ENCODE measurements around the gene FLNB.
A peak's percentile ranks its signal among the peaks of the same experiment; 100 is the strongest.

The FLNB gene

DNA sequence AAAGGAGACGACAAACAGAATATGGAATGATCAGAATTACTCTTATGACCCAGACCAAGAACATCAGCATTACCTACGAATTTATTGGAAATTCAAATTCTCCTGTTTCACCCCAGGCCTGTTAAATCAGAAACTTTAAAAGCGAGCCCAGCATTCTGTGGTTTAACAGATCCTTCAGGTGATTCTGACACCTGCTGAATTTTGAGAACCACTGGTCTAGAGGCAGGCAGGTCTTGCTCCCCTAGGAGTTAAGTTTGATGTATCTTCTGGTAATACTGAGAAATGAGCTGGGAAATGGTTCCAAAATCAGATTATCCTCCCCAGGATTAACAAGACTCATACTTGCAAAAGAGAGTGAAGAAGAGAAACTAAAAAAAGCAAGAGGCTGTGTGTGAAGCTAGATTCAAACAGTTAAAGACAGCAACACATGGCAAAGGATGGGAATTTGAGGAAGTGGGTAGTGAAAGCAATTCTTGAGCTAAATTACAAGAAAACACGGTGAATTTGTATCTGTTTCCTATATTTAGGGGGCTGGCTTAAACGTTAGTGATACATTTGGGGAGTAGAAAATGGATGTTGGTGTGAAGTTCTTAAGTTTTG is 66.0 kb downstream of the FLNB start:
- no peaks in the 10 kb centered on the region for H3K9me3 ChIP-seq (ENCODE audit: insufficient read depth, low read depth, low read length)
- peaks cover 20% of the 10 kb centered on the region for H3K4me1 ChIP-seq (ENCODE audit: insufficient read depth, low read length, poor library complexity, severe bottlenecking)
- H3K27me3 ChIP-seq (ENCODE audit: insufficient read depth, low read length, poor library complexity, severe bottlenecking): no peaks in the 10 kb centered on the region
- H4K20me1 ChIP-seq (ENCODE audit: insufficient read depth, low read length, poor library complexity, severe bottlenecking): no peaks in the 10 kb centered on the region
- H3K36me3 ChIP-seq (ENCODE audit: insufficient read depth, low read length): peaks cover 24% of the 10 kb centered on the region; the same call in 1 of the 2 replicates
- H3K9ac ChIP-seq (ENCODE audit: low read depth, low read length, poor library complexity, severe bottlenecking): no peak overlapping the region
- no peak overlapping the region for H3K4me3 ChIP-seq (ENCODE audit: low read length, poor library complexity, severe bottlenecking)
- no peak overlapping the region for H2AFZ ChIP-seq (ENCODE audit: low read length)
- TF ChIP-seq, protein P1, sequence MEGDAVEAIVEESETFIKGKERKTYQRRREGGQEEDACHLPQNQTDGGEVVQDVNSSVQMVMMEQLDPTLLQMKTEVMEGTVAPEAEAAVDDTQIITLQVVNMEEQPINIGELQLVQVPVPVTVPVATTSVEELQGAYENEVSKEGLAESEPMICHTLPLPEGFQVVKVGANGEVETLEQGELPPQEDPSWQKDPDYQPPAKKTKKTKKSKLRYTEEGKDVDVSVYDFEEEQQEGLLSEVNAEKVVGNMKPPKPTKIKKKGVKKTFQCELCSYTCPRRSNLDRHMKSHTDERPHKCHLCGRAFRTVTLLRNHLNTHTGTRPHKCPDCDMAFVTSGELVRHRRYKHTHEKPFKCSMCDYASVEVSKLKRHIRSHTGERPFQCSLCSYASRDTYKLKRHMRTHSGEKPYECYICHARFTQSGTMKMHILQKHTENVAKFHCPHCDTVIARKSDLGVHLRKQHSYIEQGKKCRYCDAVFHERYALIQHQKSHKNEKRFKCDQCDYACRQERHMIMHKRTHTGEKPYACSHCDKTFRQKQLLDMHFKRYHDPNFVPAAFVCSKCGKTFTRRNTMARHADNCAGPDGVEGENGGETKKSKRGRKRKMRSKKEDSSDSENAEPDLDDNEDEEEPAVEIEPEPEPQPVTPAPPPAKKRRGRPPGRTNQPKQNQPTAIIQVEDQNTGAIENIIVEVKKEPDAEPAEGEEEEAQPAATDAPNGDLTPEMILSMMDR (conservative IDR thresholded peaks at IDR 0.05; ENCODE audit: low read length): no peak
- no peak for TF ChIP-seq EZH2phosphoT487 (IDR thresholded peaks at IDR 0.05; ENCODE audit: borderline replicate concordance)
- no peaks in the 10 kb centered on the region for H3F3A ChIP-seq (ENCODE audit: low read depth)
- no peaks in the 10 kb centered on the region; the same call in 1 of the 2 replicates for H3K79me2 ChIP-seq (ENCODE audit: insufficient read depth, low read length)
- H3K9me2 ChIP-seq (replicated peaks; ENCODE audit: low read depth, low read length): no peaks in the 10 kb centered on the region
- peak overlapping the region; percentile 14 for H3K4me2 ChIP-seq (ENCODE audit: low read depth, low read length, poor library complexity, severe bottlenecking)

DNA sequence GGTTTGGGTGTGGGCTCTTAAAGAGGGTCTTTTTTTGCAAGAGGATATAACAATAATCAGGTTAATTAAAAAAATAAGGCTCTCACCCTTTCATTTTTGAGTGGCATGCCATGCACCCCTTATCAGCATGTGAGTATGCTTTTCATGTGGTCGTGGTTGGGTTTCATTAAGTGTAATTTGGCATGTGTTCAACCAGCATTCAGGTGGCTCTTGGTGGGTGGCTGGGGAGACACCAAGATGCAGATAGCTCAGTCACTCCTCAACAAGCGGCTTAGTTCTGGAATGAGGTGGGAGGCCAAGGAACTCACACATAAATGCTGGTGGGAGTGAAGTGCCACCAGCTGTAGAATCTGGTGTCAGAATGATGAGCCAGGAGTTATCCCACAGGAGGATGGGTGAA is 66.8 kb downstream of the FLNB start:
- H4K20me1 ChIP-seq (ENCODE audit: insufficient read depth, low read length, poor library complexity, severe bottlenecking): no peaks in the 10 kb centered on the region
- peaks cover 31% of the 10 kb centered on the region; the same call in 1 of the 2 replicates for H3K36me3 ChIP-seq (ENCODE audit: insufficient read depth, low read length)
- H3K4me2 ChIP-seq (ENCODE audit: low read depth, low read length, poor library complexity, severe bottlenecking): no peak overlapping the region
- no peaks in the 10 kb centered on the region for H3K9me2 ChIP-seq (replicated peaks; ENCODE audit: low read depth, low read length)
- peaks cover 20% of the 10 kb centered on the region for H3K4me1 ChIP-seq (ENCODE audit: insufficient read depth, low read length, poor library complexity, severe bottlenecking)
- no peaks in the 10 kb centered on the region for H3K79me2 ChIP-seq (ENCODE audit: insufficient read depth, low read length)
- no peaks in the 10 kb centered on the region for H3F3A ChIP-seq (ENCODE audit: low read depth)
- no peaks in the 10 kb centered on the region for H3K9me3 ChIP-seq (ENCODE audit: insufficient read depth, low read depth, low read length)
- no peak overlapping the region for H3K4me3 ChIP-seq (ENCODE audit: low read length, poor library complexity, severe bottlenecking)
- TF ChIP-seq, protein P1 (conservative IDR thresholded peaks at IDR 0.05; ENCODE audit: low read length): no peak
- no peak for TF ChIP-seq EZH2phosphoT487 (IDR thresholded peaks at IDR 0.05; ENCODE audit: borderline replicate concordance)
- H3K27me3 ChIP-seq (ENCODE audit: insufficient read depth, low read length, poor library complexity, severe bottlenecking): no peaks in the 10 kb centered on the region
- H3K9ac ChIP-seq (ENCODE audit: low read depth, low read length, poor library complexity, severe bottlenecking): no peak overlapping the region
- H2AFZ ChIP-seq (ENCODE audit: low read length): no peak overlapping the region

DNA sequence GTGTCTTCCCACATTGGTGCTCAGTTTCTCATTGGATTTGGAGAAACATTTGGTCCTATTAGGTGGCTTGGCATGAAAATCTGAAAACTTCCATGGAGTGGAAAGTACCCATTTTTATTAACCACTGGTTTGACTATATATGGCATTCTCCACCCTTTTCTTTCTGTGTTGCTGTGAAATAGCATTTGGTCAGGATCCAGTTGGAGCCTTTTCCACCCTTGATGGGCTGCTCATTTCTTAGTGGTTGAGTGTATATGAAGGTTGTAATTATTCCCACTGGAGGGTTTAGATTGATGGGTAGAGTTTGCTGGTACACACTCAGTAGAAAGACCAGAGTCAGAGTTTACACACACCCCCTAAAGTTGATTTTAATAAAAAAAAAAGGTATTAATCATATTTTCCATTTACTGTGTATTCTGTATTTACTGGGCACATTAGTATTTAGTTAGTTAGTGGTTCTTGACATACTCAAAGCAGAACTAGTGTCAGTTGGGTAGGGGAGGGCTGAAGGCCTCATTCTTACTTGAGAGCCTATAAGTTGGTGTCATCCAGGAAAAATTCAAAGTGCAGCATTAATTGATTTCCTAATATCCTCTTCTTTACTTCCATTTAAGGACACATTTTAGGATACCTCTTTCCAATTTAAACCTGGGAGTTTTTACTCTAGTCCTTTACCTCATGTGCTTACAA is 69.5 kb downstream of the FLNB start:
- no peaks in the 10 kb centered on the region for H3K27me3 ChIP-seq (ENCODE audit: insufficient read depth, low read length, poor library complexity, severe bottlenecking)

More for the DNA sequence above, 69.5 kb downstream of the FLNB start:
- Histone ChIP-seq H3K9me3 (ENCODE audit: insufficient read depth, low read depth, low read length) (no peaks in the 10 kb centered on the region), H3K9ac (ENCODE audit: low read depth, low read length, poor library complexity, severe bottlenecking) (no peak overlapping the region), H3K4me1 (ENCODE audit: insufficient read depth, low read length, poor library complexity, severe bottlenecking) (peaks cover 20% of the 10 kb centered on the region), H3K9me2 (replicated peaks; ENCODE audit: low read depth, low read length) (no peaks in the 10 kb centered on the region), H2AFZ (ENCODE audit: low read length) (no peak overlapping the region), H3F3A (ENCODE audit: low read depth) (no peaks in the 10 kb centered on the region), H4K20me1 (ENCODE audit: insufficient read depth, low read length, poor library complexity, severe bottlenecking) (no peaks in the 10 kb centered on the region), H3K36me3 (ENCODE audit: insufficient read depth, low read length) (peaks cover 41% of the 10 kb centered on the region; the same call in 1 of the 2 replicates), H3K4me2 (ENCODE audit: low read depth, low read length, poor library complexity, severe bottlenecking) (no peak overlapping the region), H3K4me3 (ENCODE audit: low read length, poor library complexity, severe bottlenecking) (no peak overlapping the region), H3K79me2 (ENCODE audit: insufficient read depth, low read length) (no peaks in the 10 kb centered on the region)
- TF ChIP-seq EZH2phosphoT487 (IDR thresholded peaks at IDR 0.05; ENCODE audit: borderline replicate concordance): no peak
- TF ChIP-seq, protein P1 (conservative IDR thresholded peaks at IDR 0.05; ENCODE audit: low read length): no peak

Measured in Loucy (cell line).